HepG2 (cell line): ENCODE measurements around the gene FLYWCH1. TPM values are rescaled to one million over a fixed set of nuclear protein-coding genes. Genes with fewer than 3 reads are reported as not detected.

Experiments
- ATAC-seq: fragments of 200-7000 bp; cut with Tn5 transposase; 3 replicates; pipeline ENCODE4 v1.9.1; 2020; ENCODE audit warnings: mild to moderate bottlenecking, moderate library complexity
- BruUV-seq: library from RNA; stranded (reverse); fragments of 400-500 nt; replicated peaks from 2 replicates; lab custom pipeline; 2021; lab: Mats Ljungman, UMichigan
- CTCF ChIA-PET: fragments of 300-600 bp; formaldehyde crosslinking; extraction: SDS; loops from one replicate; lab custom pipeline; 2021; ENCODE audit warnings: low total read pairs, inconsistent platforms, low intra/inter-chr PET ratio; lab: Yijun Ruan, JAX
- POLR2A ChIA-PET: fragments of 350-600 bp; sonication (Branson Sonifier 250); formaldehyde crosslinking; loops from one replicate; lab custom pipeline; 2020; ENCODE audit warnings: antibody characterized with exemption, inconsistent platforms; lab: Yijun Ruan, JAX
- DNase-seq: peaks from one replicate; pipeline ENCODE4 v3.0.0-alpha.2; 2015; ENCODE audit warnings: low spot score
- FAIRE-seq: peaks from 3 replicates; lab custom pipeline; 2011; peaks lifted over from hg19 to GRCh38; lab: Jason Lieb, UNC
- H2AFZ ChIP-seq: one replicate; pipeline ENCODE4 v1.6.1; 2011; ENCODE audit warnings: low read length, inconsistent platforms
- H3K27ac ChIP-seq: fragments of 300-600 bp; 3 replicates; pipeline ENCODE4 v1.8.0; 2011; ENCODE audit warnings: mixed run types, mild to moderate bottlenecking, mixed read lengths, low read length, inconsistent platforms; ENCODE audit not compliant: insufficient read depth; ENCODE audit errors: extremely low read length
- H3K27me3 ChIP-seq, 2 experiments: fragments of 200-600 bp in 1 of 2; 2 replicates in 1 of 2; 3 replicates in 1 of 2; pipeline versions ENCODE4 v1.6.0 to v1.8.0; 2011; ENCODE audit warnings: low read length in 2 of 2, mild to moderate bottlenecking in 2 of 2, moderate library complexity in 2 of 2, inconsistent platforms in 1 of 2; ENCODE audit not compliant: insufficient read depth in 2 of 2, control insufficient read depth in 1 of 2
- H3K36me3 ChIP-seq, 2 experiments: fragments of 200-600 bp in 1 of 2; replicated peaks in 1 of 2; 2 replicates in 1 of 2; 3 replicates in 1 of 2; pipeline versions ENCODE4 v1.5.1 to v1.8.0; 2011; ENCODE audit warnings: low read length in 2 of 2, inconsistent platforms in 1 of 2; ENCODE audit not compliant: insufficient read depth in 2 of 2, control insufficient read depth in 1 of 2
- H3K4me1 ChIP-seq: 2 replicates; pipeline ENCODE4 v1.5.1; 2012; ENCODE audit warnings: low read length, inconsistent platforms; ENCODE audit not compliant: insufficient read depth
- H3K4me2 ChIP-seq: 2 replicates; pipeline ENCODE4 v1.6.0; 2011; ENCODE audit warnings: low read depth, low read length, inconsistent platforms
- H3K4me3 ChIP-seq, 3 experiments: fragments of 200-600 bp in 1 of 3; sonication (generic), shearing (Covaris generic) in 1 of 3; replicated peaks in 1 of 3; 2 replicates each; pipeline ENCODE4 v1.5.1; 2011 to 2016; ENCODE audit warnings: low read length in 3 of 3, inconsistent platforms in 2 of 3, low read depth in 2 of 3, mild to moderate bottlenecking in 2 of 3, control low read depth in 1 of 3, mixed read lengths in 1 of 3; ENCODE audit not compliant: insufficient read depth in 1 of 3
- H3K79me2 ChIP-seq: one replicate; pipeline ENCODE4 v1.6.1; 2011; ENCODE audit warnings: low read length, inconsistent platforms; ENCODE audit not compliant: insufficient read depth
- H3K9ac ChIP-seq: 2 replicates; pipeline ENCODE4 v1.6.0; 2011; ENCODE audit warnings: mild to moderate bottlenecking, low read depth, low read length, inconsistent platforms; ENCODE audit not compliant: insufficient read depth
- H3K9me3 ChIP-seq: 2 replicates; pipeline ENCODE4 v1.5.1; 2012; ENCODE audit warnings: mild to moderate bottlenecking, low read length
- H4K20me1 ChIP-seq: 2 replicates; pipeline ENCODE4 v1.6.0; 2011; ENCODE audit warnings: inconsistent platforms, mild to moderate bottlenecking, low read length, moderate library complexity; ENCODE audit not compliant: insufficient read depth
- MTA3 ChIP-seq: sonication (generic); formaldehyde crosslinking; IDR thresholded peaks from 2 replicates; pipeline ENCODE4 v1.4.0; 2020; ENCODE audit warnings: missing genetic modification reagents
- REPIN1 ChIP-seq: sonication (generic); formaldehyde crosslinking; IDR thresholded peaks from 2 replicates; pipeline ENCODE4 v1.8.0; 2022; ENCODE audit warnings: missing genetic modification reagents, low read depth, mild to moderate bottlenecking, borderline replicate concordance
- ZNF292 ChIP-seq: sonication (generic); formaldehyde crosslinking; IDR thresholded peaks from 2 replicates; pipeline ENCODE4 v1.8.1; 2022; ENCODE audit warnings: mild to moderate bottlenecking, low read depth, missing genetic modification reagents, borderline replicate concordance
- ZNF687 ChIP-seq: sonication (generic); formaldehyde crosslinking; IDR thresholded peaks from 2 replicates; pipeline ENCODE4 v1.5.1; 2020; ENCODE audit warnings: mild to moderate bottlenecking, missing genetic modification reagents, moderate library complexity
- WGBS: methylation state at CpG from one replicate; pipeline ENCODE4 v1.1.6; 2017; ENCODE audit warnings: low lambda C conversion rate; 5-methylcytosine and 5-hydroxymethylcytosine counted together
- in situ Hi-C: cut with HindIII; loops from 2 replicates; pipeline ENCODE4 v1.10.0; 2017; ENCODE audit warnings: low pct_unique_long_range_greater_than_20kb; ENCODE audit not compliant: extremely low pct_ligation_motif_present
- intact Hi-C: fragments of 100-400 bp; cut with micrococcal nuclease; formaldehyde crosslinking; loops from one replicate; pipeline ENCODE4 v1.10.0; 2022; ENCODE audit not compliant: unreplicated experiment
- polyA plus RNA-seq, 8 experiments: library from polyadenylated mRNA; depleted of rRNA in 3 of 8; stranded (reverse) in 7 of 8; unstranded in 1 of 8; fragments of >200 nt; fragmentation: Illumina TruSeq in 4 of 8; extraction: Trizol in 4 of 8; gene quantifications; 2 replicates each; pipeline versions ENCODE4 v1.2.1 to v1.2.3, GENCODE V29; 2011 to 2016; ENCODE audit warnings: low read depth in 4 of 8, missing spikeins in 1 of 8, mixed read lengths in 1 of 8; ENCODE audit not compliant: insufficient read depth in 1 of 8
- total RNA-seq, 5 experiments: library from RNA; depleted of rRNA; stranded (reverse); fragments of >200 nt; fragmentation: Illumina TruSeq; extraction: Trizol; gene quantifications; 2 replicates each; pipeline ENCODE4 v1.2.3, GENCODE V29; 2016; ENCODE audit warnings: low read depth in 1 of 5

The FLYWCH1 gene
- total and polyA plus RNA-seq, 2 of the 13 experiments (the other 11 are each of a cell fraction or from before 2014, with no cell fraction given), result 7.3 to 12.4 TPM

GRCh38 chr16:2986623-2987188, 75.0 kb downstream of the FLYWCH1 start:
- H3K4me2 ChIP-seq, result no peak overlapping the region
- TF ChIP-seq MTA3 (CRISPR knock-in tag) (no peak), REPIN1 (no peak), ZNF687 (CRISPR knock-in tag) (no peak)
- TF ChIP-seq, all 625 proteins: peak for 0
- no peak overlapping the region for H3K4me3 ChIP-seq
- in situ Hi-C loops (no loop called here), intact Hi-C loops (no loop called here)
- no peaks in the 10 kb centered on the region for H3K36me3 ChIP-seq
- ChIA-PET CTCF (no interaction called here), POLR2A (no interaction called here)
- no peak for ATAC-seq
- BruUV-seq, result no TSS peak
- H3K4me1 ChIP-seq, result peaks cover 25% of the 10 kb centered on the region
- H3K9ac ChIP-seq, result no peak overlapping the region
- no peak for FAIRE-seq
- no peak overlapping the region for H2AFZ ChIP-seq
- no peak for DNase-seq
- no peaks in the 10 kb centered on the region for H3K79me2 ChIP-seq
- 46% methylated on average over 4 of the region's 17 CpGs for WGBS
- no peaks in the 10 kb centered on the region for H3K9me3 ChIP-seq
- no peak overlapping the region for H3K27ac ChIP-seq
- H4K20me1 ChIP-seq, result no peaks in the 10 kb centered on the region
- H3K27me3 ChIP-seq, result peaks cover 19 to 60% of the 10 kb centered on the region in 2 experiments

GRCh38 chr16:2987286-2987685, 75.6 kb downstream of the FLYWCH1 start:
- no peak overlapping the region for H3K4me3 ChIP-seq
- DNase-seq, result no peak
- H3K27ac ChIP-seq, result no peak overlapping the region
- peaks cover 19 to 60% of the 10 kb centered on the region in 2 experiments for H3K27me3 ChIP-seq
- WGBS, result 46% methylated on average over 4 of the region's 9 CpGs
- no peak for FAIRE-seq
- ChIA-PET POLR2A (no interaction called here), CTCF (no interaction called here)
- H3K9me3 ChIP-seq, result no peaks in the 10 kb centered on the region
- H3K9ac ChIP-seq, result no peak overlapping the region
- intact Hi-C loops (no loop called here), in situ Hi-C loops (no loop called here)
- no peaks in the 10 kb centered on the region for H3K36me3 ChIP-seq
- no peak overlapping the region for H2AFZ ChIP-seq
- TF ChIP-seq ZNF292 (CRISPR knock-in tag), result no peak
- H3K4me2 ChIP-seq, result no peak overlapping the region
- H3K4me1 ChIP-seq, result peaks cover 25% of the 10 kb centered on the region
- ATAC-seq, result no peak
- no peaks in the 10 kb centered on the region for H4K20me1 ChIP-seq
- no peaks in the 10 kb centered on the region for H3K79me2 ChIP-seq
- no TSS peak for BruUV-seq
